HL-60 (cell line): ENCODE measurements around the gene COL4A2.

ENCODE experiments used
- GABPA ChIP-seq: IDR thresholded peaks from 2 replicates; pipeline ENCODE4 v1.6.1; 2012; ENCODE audit warnings: low read depth
- POLR2AphosphoS5 ChIP-seq: IDR thresholded peaks from 2 replicates; pipeline ENCODE4 v1.6.1; 2012; ENCODE audit warnings: low read depth
- SPI1 ChIP-seq: IDR thresholded peaks from 2 replicates; pipeline ENCODE4 v1.6.1; 2012; ENCODE audit warnings: low read depth, mild to moderate bottlenecking, borderline replicate concordance
- TF ChIP-seq, protein P1 (sequence below): IDR thresholded peaks from one replicate; pipeline ENCODE4 v1.5.1; 2011; ENCODE audit warnings: low read length, control low read depth, inconsistent platforms; ENCODE audit not compliant: insufficient read depth
- TF ChIP-seq, protein P2 (sequence below): IDR thresholded peaks from 2 replicates; pipeline ENCODE4 v1.6.1; 2012; ENCODE audit warnings: low read depth; ENCODE audit not compliant: insufficient replicate concordance

DNA sequence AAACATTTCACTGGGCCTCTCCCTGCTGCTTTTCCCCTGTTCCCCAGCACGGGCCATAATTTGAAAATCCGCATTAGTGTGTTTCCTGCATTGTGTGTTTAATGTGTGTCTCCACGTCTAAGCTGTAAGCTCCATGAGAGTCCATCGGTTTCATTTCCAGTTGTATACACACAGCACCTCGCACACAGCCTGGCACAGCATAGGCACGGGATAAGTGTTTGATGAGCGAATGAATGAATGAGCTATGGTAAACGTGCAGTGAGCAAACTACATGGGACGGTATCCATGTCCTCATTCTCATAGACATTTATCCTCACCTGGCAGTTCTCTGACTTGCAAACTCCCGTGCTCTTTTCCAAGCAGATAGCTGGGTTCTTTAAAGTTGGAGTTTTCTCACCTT lies 148.4 kb downstream of the COL4A2 start:
- TF ChIP-seq, protein P1, sequence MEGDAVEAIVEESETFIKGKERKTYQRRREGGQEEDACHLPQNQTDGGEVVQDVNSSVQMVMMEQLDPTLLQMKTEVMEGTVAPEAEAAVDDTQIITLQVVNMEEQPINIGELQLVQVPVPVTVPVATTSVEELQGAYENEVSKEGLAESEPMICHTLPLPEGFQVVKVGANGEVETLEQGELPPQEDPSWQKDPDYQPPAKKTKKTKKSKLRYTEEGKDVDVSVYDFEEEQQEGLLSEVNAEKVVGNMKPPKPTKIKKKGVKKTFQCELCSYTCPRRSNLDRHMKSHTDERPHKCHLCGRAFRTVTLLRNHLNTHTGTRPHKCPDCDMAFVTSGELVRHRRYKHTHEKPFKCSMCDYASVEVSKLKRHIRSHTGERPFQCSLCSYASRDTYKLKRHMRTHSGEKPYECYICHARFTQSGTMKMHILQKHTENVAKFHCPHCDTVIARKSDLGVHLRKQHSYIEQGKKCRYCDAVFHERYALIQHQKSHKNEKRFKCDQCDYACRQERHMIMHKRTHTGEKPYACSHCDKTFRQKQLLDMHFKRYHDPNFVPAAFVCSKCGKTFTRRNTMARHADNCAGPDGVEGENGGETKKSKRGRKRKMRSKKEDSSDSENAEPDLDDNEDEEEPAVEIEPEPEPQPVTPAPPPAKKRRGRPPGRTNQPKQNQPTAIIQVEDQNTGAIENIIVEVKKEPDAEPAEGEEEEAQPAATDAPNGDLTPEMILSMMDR = no peak
- no peak for TF ChIP-seq POLR2AphosphoS5
- TF ChIP-seq, protein P2, sequence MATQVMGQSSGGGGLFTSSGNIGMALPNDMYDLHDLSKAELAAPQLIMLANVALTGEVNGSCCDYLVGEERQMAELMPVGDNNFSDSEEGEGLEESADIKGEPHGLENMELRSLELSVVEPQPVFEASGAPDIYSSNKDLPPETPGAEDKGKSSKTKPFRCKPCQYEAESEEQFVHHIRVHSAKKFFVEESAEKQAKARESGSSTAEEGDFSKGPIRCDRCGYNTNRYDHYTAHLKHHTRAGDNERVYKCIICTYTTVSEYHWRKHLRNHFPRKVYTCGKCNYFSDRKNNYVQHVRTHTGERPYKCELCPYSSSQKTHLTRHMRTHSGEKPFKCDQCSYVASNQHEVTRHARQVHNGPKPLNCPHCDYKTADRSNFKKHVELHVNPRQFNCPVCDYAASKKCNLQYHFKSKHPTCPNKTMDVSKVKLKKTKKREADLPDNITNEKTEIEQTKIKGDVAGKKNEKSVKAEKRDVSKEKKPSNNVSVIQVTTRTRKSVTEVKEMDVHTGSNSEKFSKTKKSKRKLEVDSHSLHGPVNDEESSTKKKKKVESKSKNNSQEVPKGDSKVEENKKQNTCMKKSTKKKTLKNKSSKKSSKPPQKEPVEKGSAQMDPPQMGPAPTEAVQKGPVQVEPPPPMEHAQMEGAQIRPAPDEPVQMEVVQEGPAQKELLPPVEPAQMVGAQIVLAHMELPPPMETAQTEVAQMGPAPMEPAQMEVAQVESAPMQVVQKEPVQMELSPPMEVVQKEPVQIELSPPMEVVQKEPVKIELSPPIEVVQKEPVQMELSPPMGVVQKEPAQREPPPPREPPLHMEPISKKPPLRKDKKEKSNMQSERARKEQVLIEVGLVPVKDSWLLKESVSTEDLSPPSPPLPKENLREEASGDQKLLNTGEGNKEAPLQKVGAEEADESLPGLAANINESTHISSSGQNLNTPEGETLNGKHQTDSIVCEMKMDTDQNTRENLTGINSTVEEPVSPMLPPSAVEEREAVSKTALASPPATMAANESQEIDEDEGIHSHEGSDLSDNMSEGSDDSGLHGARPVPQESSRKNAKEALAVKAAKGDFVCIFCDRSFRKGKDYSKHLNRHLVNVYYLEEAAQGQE = no peak
- TF ChIP-seq GABPA = no peak
- no peak for TF ChIP-seq SPI1
